Stimulated activated memory B cell treated with anti-CD40 and anti-IgM and Interleukin-4, amounts not matched to agents 10 μg/mL and 1 μg/mL and 100 μg/mL, for 72 hours (primary cell): Measurements from ENCODE around the gene HLA-E.
"Not testable (repeated sequence)": the region's sequence is repeated elsewhere in the genome, so short reads cannot be mapped to it uniquely, and the experiment has no call there.

Experiments
- ATAC-seq: fragments of 150-1000 bp; cut with Tn5 transposase; 2 replicates; pipeline ENCODE4 v1.10.0; 2021
- H3K27ac Mint-ChIP-seq: one replicate; pipeline ENCODE4 v1.8.0; 2022; ENCODE audit warnings: mild to moderate bottlenecking, mixed read lengths
- H3K27me3 Mint-ChIP-seq: one replicate; pipeline ENCODE4 v1.8.0; 2022; ENCODE audit warnings: mixed read lengths
- H3K36me3 Mint-ChIP-seq: one replicate; pipeline ENCODE4 v1.8.0; 2022; ENCODE audit warnings: mixed read lengths
- H3K4me1 Mint-ChIP-seq: one replicate; pipeline ENCODE4 v1.8.0; 2022; ENCODE audit warnings: mixed read lengths
- H3K4me3 Mint-ChIP-seq: one replicate; pipeline ENCODE4 v1.8.0; 2022; ENCODE audit warnings: mild to moderate bottlenecking, moderate library complexity, mixed read lengths
- H3K9me3 Mint-ChIP-seq: one replicate; pipeline ENCODE4 v1.8.0; 2022; ENCODE audit warnings: mixed read lengths

HLA-E gene

GRCh38 chr6:30463651-30464618 lies 25.4 kb upstream of the HLA-E start:
- Mint-ChIP-seq H3K36me3 (peaks cover 4% of the 10 kb centered on the region), H3K27ac (no peak overlapping the region), H3K27me3 (peaks cover 95% of the 10 kb centered on the region), H3K4me3 (peak overlapping the region; percentile 29), H3K9me3 (peaks cover 9% of the 10 kb centered on the region), H3K4me1 (peaks cover 50% of the 10 kb centered on the region)
- peak; percentile 67 for ATAC-seq

GRCh38 chr6:30465595-30466306 lies 23.6 kb upstream of the HLA-E start:
- peaks cover 50% of the 10 kb centered on the region for H3K4me1 Mint-ChIP-seq
- H3K9me3 Mint-ChIP-seq: no peaks in the 10 kb centered on the region
- H3K4me3 Mint-ChIP-seq: no peak overlapping the region
- peaks cover 88% of the 10 kb centered on the region for H3K27me3 Mint-ChIP-seq
- no peak overlapping the region for H3K27ac Mint-ChIP-seq
- H3K36me3 Mint-ChIP-seq: no peaks in the 10 kb centered on the region
- ATAC-seq: no peak

- Mint-ChIP-seq H3K27ac (no peak overlapping the region), H3K36me3 (no peaks in the 10 kb centered on the region), H3K4me3 (no peak overlapping the region), H3K9me3 (no peaks in the 10 kb centered on the region), H3K27me3 (peaks cover 70% of the 10 kb centered on the region), H3K4me1 (peaks cover 14% of the 10 kb centered on the region)
- no peak for ATAC-seq
Measured at GRCh38 chr6:30470968-30471367, 18.3 kb upstream of the HLA-E start.

GRCh38 chr6:30475116-30475515 lies 14.2 kb upstream of the HLA-E start:
- not testable (repeated sequence) for H3K4me3 Mint-ChIP-seq, H3K36me3 Mint-ChIP-seq, H3K9me3 Mint-ChIP-seq, H3K4me1 Mint-ChIP-seq, ATAC-seq, H3K27ac Mint-ChIP-seq
- peaks cover 74% of the 10 kb centered on the region for H3K27me3 Mint-ChIP-seq

- H3K27me3 Mint-ChIP-seq: peaks cover 60% of the 10 kb centered on the region
- peak overlapping the region; percentile 25 for H3K4me3 Mint-ChIP-seq
- H3K36me3 Mint-ChIP-seq: no peaks in the 10 kb centered on the region
- H3K9me3 Mint-ChIP-seq: no peaks in the 10 kb centered on the region
- ATAC-seq: peak; percentile 25
- peaks cover 21% of the 10 kb centered on the region for H3K4me1 Mint-ChIP-seq
- H3K27ac Mint-ChIP-seq: no peak overlapping the region
Measured at GRCh38 chr6:30480536-30481156, 8.7 kb upstream of the HLA-E start.

- Mint-ChIP-seq H3K27ac (no peak overlapping the region), H3K27me3 (peaks cover 54% of the 10 kb centered on the region), H3K4me3 (no peak overlapping the region)
Measured at GRCh38 chr6:30481211-30481964, 7.9 kb upstream of the HLA-E start.

GRCh38 chr6:30481965-30482644 lies 7.2 kb upstream of the HLA-E start:
- H3K4me1 Mint-ChIP-seq: peaks cover 21% of the 10 kb centered on the region
- not testable (repeated sequence) for H3K36me3 Mint-ChIP-seq, H3K9me3 Mint-ChIP-seq, H3K27ac Mint-ChIP-seq
- peaks cover 47% of the 10 kb centered on the region for H3K27me3 Mint-ChIP-seq
- peak; percentile 97 for ATAC-seq
- H3K4me3 Mint-ChIP-seq: peak overlapping the region; percentile 46

More at GRCh38 chr6:30481211-30481964, 7.9 kb upstream of the HLA-E start:
- H3K4me1 Mint-ChIP-seq: peaks cover 21% of the 10 kb centered on the region
- ATAC-seq: no peak
- no peaks in the 10 kb centered on the region for H3K9me3 Mint-ChIP-seq
- no peaks in the 10 kb centered on the region for H3K36me3 Mint-ChIP-seq

GRCh38 chr6:30483677-30484279 lies 5.5 kb upstream of the HLA-E start:
- no peaks in the 10 kb centered on the region for H3K36me3 Mint-ChIP-seq
- peaks cover 26% of the 10 kb centered on the region for H3K4me1 Mint-ChIP-seq
- H3K4me3 Mint-ChIP-seq: no peak overlapping the region
- peaks cover 30% of the 10 kb centered on the region for H3K27me3 Mint-ChIP-seq
- no peaks in the 10 kb centered on the region for H3K9me3 Mint-ChIP-seq
- no peak overlapping the region for H3K27ac Mint-ChIP-seq
- ATAC-seq: no peak

GRCh38 chr6:30485236-30485635 lies 4.1 kb upstream of the HLA-E start:
- H3K27ac Mint-ChIP-seq: no peak overlapping the region
- H3K4me1 Mint-ChIP-seq: peaks cover 35% of the 10 kb centered on the region
- H3K9me3 Mint-ChIP-seq: no peaks in the 10 kb centered on the region
- peaks cover 16% of the 10 kb centered on the region for H3K27me3 Mint-ChIP-seq
- no peak for ATAC-seq
- peaks cover 13% of the 10 kb centered on the region for H3K36me3 Mint-ChIP-seq
- no peak overlapping the region for H3K4me3 Mint-ChIP-seq

- Mint-ChIP-seq H3K27ac (peak overlapping the region; percentile 29), H3K36me3 (peaks cover 38% of the 10 kb centered on the region), H3K27me3 (no peaks in the 10 kb centered on the region), H3K4me3 (no peak overlapping the region), H3K4me1 (peaks cover 39% of the 10 kb centered on the region), H3K9me3 (no peaks in the 10 kb centered on the region)
- no peak for ATAC-seq
Measured at GRCh38 chr6:30487926-30488325, 1.4 kb upstream of the HLA-E start.

GRCh38 chr6:30488697-30489080 lies 620 bp upstream of the HLA-E start:
- not testable (repeated sequence) for H3K27me3 Mint-ChIP-seq, H3K9me3 Mint-ChIP-seq, ATAC-seq
- H3K4me1 Mint-ChIP-seq: peaks cover 47% of the 10 kb centered on the region
- H3K27ac Mint-ChIP-seq: peak overlapping the region; percentile 99
- peak overlapping the region; percentile 99 for H3K4me3 Mint-ChIP-seq
- peaks cover 44% of the 10 kb centered on the region for H3K36me3 Mint-ChIP-seq

- peak overlapping the region; percentile 99 for H3K27ac Mint-ChIP-seq
- no peaks in the 10 kb centered on the region for H3K27me3 Mint-ChIP-seq
- H3K9me3 Mint-ChIP-seq: no peaks in the 10 kb centered on the region
- peak overlapping the region; percentile 99 for H3K4me3 Mint-ChIP-seq
- ATAC-seq: peak; percentile 73
- peaks cover 60% of the 10 kb centered on the region for H3K4me1 Mint-ChIP-seq
- H3K36me3 Mint-ChIP-seq: peaks cover 52% of the 10 kb centered on the region
Measured at GRCh38 chr6:30490026-30490876, 942 bp downstream of the HLA-E start.

GRCh38 chr6:30491291-30491953 lies 2.1 kb downstream of the HLA-E start:
- ATAC-seq, H3K9me3 Mint-ChIP-seq, H3K27me3 Mint-ChIP-seq: not testable (repeated sequence)
- Mint-ChIP-seq H3K4me3 (peak overlapping the region; percentile 99), H3K4me1 (peaks cover 72% of the 10 kb centered on the region), H3K27ac (peak overlapping the region; percentile 99), H3K36me3 (peaks cover 52% of the 10 kb centered on the region)
